DMS53 treated with DMSO at 0.1 percent for 48 hours (cell line): ENCODE measurements around the gene KCNA3.

Experiments
- DNase-seq: peaks from one replicate; lab custom pipeline; 2025; ENCODE audit not compliant: unreplicated experiment; lab: John Stamatoyannopoulos, UW

Gene KCNA3

DNA sequence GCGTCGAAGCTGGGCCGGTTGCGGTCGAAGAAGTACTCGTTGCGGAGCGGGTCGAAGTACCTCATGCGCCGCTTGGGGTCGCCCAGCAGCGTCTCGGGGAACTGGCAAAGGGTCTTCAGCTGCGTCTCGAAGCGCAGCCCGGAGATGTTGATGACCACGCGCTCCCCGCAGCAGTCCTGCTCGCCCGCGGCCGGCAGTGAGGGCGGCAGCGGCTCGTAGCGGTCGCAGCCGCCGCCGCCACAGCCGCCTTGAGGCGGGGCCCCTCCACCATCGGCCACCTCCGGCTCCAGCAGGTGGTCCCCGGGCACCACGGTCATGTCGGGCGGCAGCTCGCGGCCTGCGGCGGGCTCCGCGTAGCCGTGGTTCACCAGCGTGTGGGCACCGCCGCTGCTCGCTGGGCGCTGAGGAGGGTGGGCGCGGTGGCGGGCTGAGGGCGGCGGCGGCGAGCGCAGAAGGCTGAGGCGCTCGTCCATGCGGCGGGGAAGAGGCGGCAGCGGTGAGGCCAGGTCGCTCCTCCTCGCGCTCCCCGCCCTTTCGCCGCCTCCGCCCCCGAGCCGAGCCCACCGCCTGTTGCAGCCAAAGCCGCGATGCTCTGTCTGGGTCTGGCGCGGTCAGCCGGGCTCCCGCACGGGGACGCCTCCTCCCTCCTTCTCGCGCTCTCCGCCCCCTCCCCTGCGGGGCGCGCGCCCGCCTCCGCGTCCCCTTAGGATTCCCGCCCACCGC lies at the start of gene KCNA3:
Gene KCNA3 (minus strand): TSS at position 604 of the 723 bp plus-strand sequence. CDS start 131 bp downstream, at position 473.
- DNase-seq: peak; percentile 43

- DNase-seq: no peak
Measured at GRCh38 chr1:110722807-110723206, 48.1 kb upstream of the KCNA3 start.

DNA sequence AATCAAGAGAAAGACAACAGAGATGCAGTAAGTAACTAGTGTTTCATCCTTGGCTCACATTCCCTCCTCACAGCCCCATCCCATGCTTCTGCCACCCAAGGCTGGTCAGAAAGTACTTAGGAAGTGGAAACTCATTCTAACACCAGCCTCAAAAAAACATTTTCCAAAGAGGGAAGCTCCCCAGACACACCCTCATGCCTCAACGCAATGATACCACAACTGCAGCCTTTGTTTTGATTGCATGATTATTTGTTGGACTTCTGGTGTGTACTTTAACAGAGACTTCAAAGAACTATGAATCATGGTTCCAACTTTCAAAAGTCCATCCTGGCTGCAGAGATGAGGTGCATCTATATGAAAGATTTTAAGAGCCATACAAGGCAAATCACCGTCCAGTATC lies 45.2 kb upstream of the KCNA3 start:
- DNase-seq: no peak

DNA sequence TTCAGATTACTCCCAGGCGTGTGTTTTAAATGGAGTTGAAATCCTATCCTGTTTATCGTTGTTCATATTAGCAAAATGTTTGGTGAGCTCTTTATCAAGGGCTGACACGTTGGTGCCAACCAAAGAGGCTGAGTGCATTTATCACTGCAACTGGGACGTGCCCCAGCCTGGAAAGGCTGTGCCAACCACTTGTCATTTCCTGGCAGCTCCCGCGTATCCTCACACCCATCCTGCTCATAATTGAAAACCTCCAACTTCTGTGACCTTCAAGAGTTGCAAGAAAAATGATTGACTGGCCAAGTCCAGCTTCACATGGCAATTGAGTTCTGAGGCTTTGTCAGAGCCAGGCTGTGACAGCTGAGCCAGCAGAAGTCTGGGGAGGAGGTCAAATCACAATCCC lies 43.7 kb upstream of the KCNA3 start:
- no peak for DNase-seq

GRCh38 chr1:110717179-110717578 lies 42.4 kb upstream of the KCNA3 start:
- DNase-seq: no peak

DNA sequence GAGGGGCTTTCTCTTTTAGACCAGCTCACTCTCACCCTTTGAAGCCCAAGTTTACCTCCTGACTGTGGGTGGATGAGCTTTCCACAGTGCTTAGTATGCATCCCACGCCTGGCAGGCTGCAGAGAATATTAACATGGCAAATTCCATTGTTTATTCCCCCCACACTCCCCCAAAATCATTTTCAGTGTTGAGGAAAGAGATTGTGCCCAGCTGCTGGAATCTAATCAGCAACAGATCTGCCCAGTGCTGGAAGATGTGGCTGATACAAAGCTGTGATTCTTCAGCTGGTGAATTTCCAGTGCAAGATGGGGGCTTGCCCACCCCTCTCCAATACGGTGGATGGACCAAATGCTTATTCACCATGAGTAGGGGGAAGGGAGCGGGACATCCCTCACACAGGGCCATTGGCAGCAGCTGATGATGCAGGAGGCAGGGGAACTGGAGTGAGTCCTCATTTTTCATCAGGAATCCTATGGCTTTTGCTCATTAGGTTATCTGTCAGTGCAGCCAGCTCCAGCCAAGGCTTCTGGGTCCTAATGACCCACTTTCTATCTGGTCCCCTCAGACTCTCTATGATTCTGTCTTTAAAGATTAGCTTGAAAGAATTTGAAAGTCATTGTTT lies 39.7 kb upstream of the KCNA3 start:
- no peak for DNase-seq

- DNase-seq: no peak
Measured at GRCh38 chr1:110713221-110713620, 38.5 kb upstream of the KCNA3 start.

- no peak for DNase-seq
Measured at GRCh38 chr1:110710314-110710713, 35.6 kb upstream of the KCNA3 start.

DNA sequence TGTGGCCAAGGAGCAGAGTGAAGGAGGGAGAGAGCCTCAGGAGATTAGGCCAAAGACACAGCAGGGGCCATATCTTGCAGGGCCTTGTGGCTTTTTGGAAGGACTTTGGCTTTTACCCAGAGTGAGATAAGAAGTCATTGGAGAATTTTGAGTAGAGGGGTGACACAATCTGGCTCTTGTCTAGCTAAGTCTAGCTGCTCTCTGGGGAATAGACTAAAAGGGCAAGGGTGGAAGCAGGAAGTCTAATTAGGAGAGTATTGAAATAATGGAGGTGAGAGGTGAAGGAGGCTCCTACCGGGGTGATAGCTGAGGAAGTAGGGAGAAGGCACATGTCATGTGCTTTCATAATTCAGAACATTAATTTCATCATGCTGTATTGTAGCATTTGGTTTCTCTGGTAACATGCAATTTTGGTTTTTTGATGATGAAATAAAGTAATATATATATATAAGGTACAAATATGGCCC lies 34.3 kb upstream of the KCNA3 start:
- no peak for DNase-seq

- DNase-seq: no peak
Measured at GRCh38 chr1:110707232-110707631, 32.5 kb upstream of the KCNA3 start.

- no peak for DNase-seq
Measured at GRCh38 chr1:110706621-110707020, 31.9 kb upstream of the KCNA3 start.

- no peak for DNase-seq
Measured at GRCh38 chr1:110702260-110702659, 27.5 kb upstream of the KCNA3 start.

DNA sequence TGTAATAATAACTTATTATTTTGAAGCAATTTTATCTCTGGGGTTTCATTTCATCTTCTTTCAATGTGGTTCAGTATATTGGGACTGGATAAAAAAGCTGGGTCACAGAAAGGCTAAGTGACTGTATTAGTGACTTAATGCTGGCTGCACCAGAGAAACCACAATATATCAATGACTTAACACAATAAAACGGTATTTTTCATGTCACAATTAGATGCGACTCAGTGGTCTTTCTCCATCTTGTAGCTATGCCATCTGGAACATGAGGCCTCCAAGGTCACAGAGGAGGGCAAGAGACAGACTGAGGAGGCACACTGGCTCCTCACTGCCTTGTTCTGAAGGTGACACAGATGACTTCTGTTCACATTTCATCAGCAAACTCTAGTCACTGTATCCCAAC lies 26.0 kb upstream of the KCNA3 start:
- DNase-seq: no peak

- no peak for DNase-seq
Measured at GRCh38 chr1:110697606-110698005, 22.9 kb upstream of the KCNA3 start.

- no peak for DNase-seq
Measured at GRCh38 chr1:110696818-110697217, 22.1 kb upstream of the KCNA3 start.

GRCh38 chr1:110690709-110691365 lies 16.1 kb upstream of the KCNA3 start:
- DNase-seq: no peak

- no peak for DNase-seq
Measured at GRCh38 chr1:110689868-110690267, 15.1 kb upstream of the KCNA3 start.

GRCh38 chr1:110688514-110688913 lies 13.8 kb upstream of the KCNA3 start:
- DNase-seq: no peak

DNA sequence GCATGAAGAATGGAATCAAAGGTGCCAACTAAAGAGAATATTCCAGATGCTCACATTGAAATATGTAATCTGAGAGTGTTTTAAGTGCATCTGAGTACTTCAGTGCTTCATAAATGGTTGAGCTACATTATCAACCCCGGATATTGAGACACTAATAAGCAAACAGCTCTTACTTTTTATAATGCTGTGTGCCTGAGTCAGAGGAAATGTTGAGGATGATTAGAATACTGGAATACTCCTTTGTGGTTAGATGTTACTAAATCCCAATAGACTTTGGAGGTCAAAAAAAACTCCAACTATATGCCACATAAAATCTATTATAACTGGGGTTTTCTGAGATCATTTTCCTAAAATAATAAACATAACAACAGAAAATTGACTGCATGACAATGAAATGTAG lies 12.5 kb upstream of the KCNA3 start:
- no peak for DNase-seq

DNA sequence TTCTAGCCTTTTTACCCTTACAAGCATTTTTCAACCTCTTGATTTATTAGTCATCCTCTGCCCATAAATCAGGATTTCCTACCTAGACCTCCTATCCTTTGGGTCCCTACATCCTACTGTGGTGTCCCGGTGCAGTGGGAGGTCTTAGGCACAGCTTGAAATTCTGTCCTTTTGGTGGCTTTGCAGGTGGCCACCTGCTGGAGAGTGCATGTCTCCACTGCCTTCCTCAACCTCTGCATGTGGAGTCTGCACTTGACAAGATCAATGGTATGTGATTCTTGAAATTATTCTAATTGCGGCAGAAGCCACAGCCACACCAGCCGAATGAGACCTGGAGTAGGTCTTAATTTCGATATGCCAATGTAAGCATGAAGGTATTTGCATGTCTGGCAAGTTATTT lies 11.4 kb upstream of the KCNA3 start:
- no peak for DNase-seq

GRCh38 chr1:110684491-110684890 lies 9.8 kb upstream of the KCNA3 start:
- no peak for DNase-seq

DNA sequence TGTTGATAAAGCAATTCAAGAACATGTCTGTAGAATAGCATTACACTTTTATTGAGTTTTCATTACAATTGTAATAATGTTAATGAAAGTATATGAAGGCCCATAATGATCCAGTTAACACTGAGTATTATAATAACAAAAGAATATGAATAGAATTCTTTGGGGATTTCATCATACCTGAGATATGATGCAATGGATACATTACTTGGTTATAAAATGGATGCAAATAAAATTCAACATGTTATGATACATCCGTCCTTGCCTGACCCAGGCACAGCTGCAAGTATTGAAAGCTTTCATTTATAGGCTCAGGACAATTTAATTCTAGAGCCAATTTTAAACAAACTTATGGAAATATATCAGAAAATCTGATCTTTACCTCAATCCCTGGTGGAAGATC lies 8.2 kb upstream of the KCNA3 start:
- no peak for DNase-seq
